Neuronal stem cell (in vitro differentiated cells): ENCODE results near the gene ACO2.
"Not testable (repeated sequence)": the region's sequence is repeated elsewhere in the genome, so short reads cannot be mapped to it uniquely, and the experiment has no call there.

ENCODE experiments used
- DNase-seq: peaks from one replicate; pipeline ENCODE4 v3.0.0-alpha.2; 2013; ENCODE audit warnings: low spot score
- H2AFZ ChIP-seq: one replicate; pipeline ENCODE4 v1.6.1; 2013; ENCODE audit warnings: mild to moderate bottlenecking, low read length, inconsistent platforms
- H2AK5ac ChIP-seq: 2 replicates; pipeline ENCODE4 v1.6.1; 2013; ENCODE audit warnings: low read depth, mild to moderate bottlenecking, inconsistent platforms, low read length, moderate library complexity, mixed read lengths
- H2BK120ac ChIP-seq: 2 replicates; pipeline ENCODE4 v1.6.1; 2013; ENCODE audit warnings: low read depth, mild to moderate bottlenecking, inconsistent platforms, low read length, moderate library complexity, mixed read lengths
- H2BK12ac ChIP-seq: one replicate; pipeline ENCODE4 v1.6.1; 2013; ENCODE audit warnings: low read length, inconsistent platforms
- H2BK15ac ChIP-seq: 2 replicates; pipeline ENCODE4 v1.6.1; 2013; ENCODE audit warnings: mild to moderate bottlenecking, low read length, inconsistent platforms, mixed read lengths
- H2BK5ac ChIP-seq: one replicate; pipeline ENCODE4 v1.6.1; 2013; ENCODE audit warnings: inconsistent platforms, mild to moderate bottlenecking, low read length, moderate library complexity
- H3K14ac ChIP-seq: one replicate; pipeline ENCODE4 v1.6.1; 2013; ENCODE audit warnings: low read length, inconsistent platforms
- H3K18ac ChIP-seq: 2 replicates; pipeline ENCODE4 v1.6.1; 2013; ENCODE audit warnings: low read length, inconsistent platforms
- H3K23ac ChIP-seq: 2 replicates; pipeline ENCODE4 v1.6.1; 2013; ENCODE audit warnings: low read depth, mild to moderate bottlenecking, mixed read lengths, low read length, inconsistent platforms; ENCODE audit not compliant: poor library complexity
- H3K27ac ChIP-seq: replicated peaks from 3 replicates; pipeline ENCODE4 v1.5.1; 2013; ENCODE audit warnings: low read length, inconsistent platforms
- H3K27me3 ChIP-seq, 3 experiments: 2 replicates each; pipeline ENCODE4 v1.6.1; 2013; ENCODE audit warnings: low read length in 3 of 3, mild to moderate bottlenecking in 2 of 3, inconsistent platforms in 1 of 3, low read depth in 1 of 3, mixed read lengths in 1 of 3, moderate library complexity in 1 of 3; ENCODE audit not compliant: control insufficient read depth in 3 of 3, insufficient read depth in 3 of 3
- H3K36me3 ChIP-seq, 2 donors: replicated peaks in 1 of 2; 2 replicates each; pipeline ENCODE4 v1.6.1; 2013; ENCODE audit warnings: low read length in 2 of 2; ENCODE audit not compliant: control insufficient read depth in 2 of 2, insufficient read depth in 2 of 2
- H3K4ac ChIP-seq: 2 replicates; pipeline ENCODE4 v1.6.1; 2013; ENCODE audit warnings: inconsistent platforms, mild to moderate bottlenecking, low read length, moderate library complexity
- H3K4me1 ChIP-seq, 2 donors: 1 replicate in 1 of 2; 2 replicates in 1 of 2; pipeline ENCODE4 v1.6.1; 2013; ENCODE audit warnings: low read length in 2 of 2, low read depth in 1 of 2; ENCODE audit not compliant: control insufficient read depth in 2 of 2, insufficient read depth in 1 of 2
- H3K4me2 ChIP-seq: one replicate; pipeline ENCODE4 v1.6.1; 2013; ENCODE audit warnings: mild to moderate bottlenecking, low read length, inconsistent platforms; ENCODE audit not compliant: insufficient read depth, poor library complexity, severe bottlenecking
- H3K4me3 ChIP-seq, 2 donors: 2 replicates each; pipeline ENCODE4 v1.5.1; 2013; ENCODE audit warnings: low read length in 2 of 2, mild to moderate bottlenecking in 2 of 2, inconsistent platforms in 1 of 2, moderate library complexity in 1 of 2
- H3K79me1 ChIP-seq: one replicate; pipeline ENCODE4 v1.6.1; 2013; ENCODE audit warnings: low read depth, mild to moderate bottlenecking, inconsistent platforms, low read length, moderate library complexity
- H3K9ac ChIP-seq: one replicate; pipeline ENCODE4 v1.6.1; 2013; ENCODE audit warnings: mild to moderate bottlenecking, low read depth, low read length, inconsistent platforms; ENCODE audit not compliant: poor library complexity
- H3K9me3 ChIP-seq, 2 donors: replicated peaks in 1 of 2; 2 replicates each; pipeline versions ENCODE3 to v1.6.1; 2013; ENCODE audit warnings: low read length in 2 of 2, mild to moderate bottlenecking in 2 of 2, inconsistent platforms in 1 of 2, low read depth in 1 of 2, mixed read lengths in 1 of 2, moderate library complexity in 1 of 2; ENCODE audit not compliant: control insufficient read depth in 2 of 2, insufficient read depth in 1 of 2
- H4K8ac ChIP-seq: one replicate; pipeline ENCODE4 v1.6.1; 2013; ENCODE audit warnings: low read depth, mild to moderate bottlenecking, inconsistent platforms, low read length, moderate library complexity
- H4K91ac ChIP-seq: one replicate; pipeline ENCODE4 v1.6.1; 2013; ENCODE audit warnings: low read length, low read depth, mild to moderate bottlenecking, inconsistent platforms; ENCODE audit not compliant: poor library complexity
- WGBS, 2 donors: extraction: QIAGEN DNeasy Blood & Tissue Kit; methylation state at CpG; one replicate each; pipeline ENCODE4 v1.1.7; 2013; ENCODE audit warnings: missing lambda C conversion rate in 2 of 2, mixed read lengths in 1 of 2; ENCODE audit not compliant: insufficient read length in 2 of 2, insufficient replicate concordance in 1 of 2; ENCODE audit errors: extremely low coverage in 2 of 2; 5-methylcytosine and 5-hydroxymethylcytosine counted together

ACO2 gene

GRCh38 chr22:41557401-41558240, 88.7 kb downstream of the ACO2 start:
- peak overlapping the region; percentile 82 for H2AFZ ChIP-seq
- no peak overlapping the region for H3K23ac ChIP-seq
- peaks cover 0 to 6% (median 0%) of the 10 kb centered on the region in 3 experiments for H3K27me3 ChIP-seq
- no peak overlapping the region for H3K4me2 ChIP-seq
- H3K9ac ChIP-seq: peak overlapping the region; percentile 47
- H3K27ac ChIP-seq: no peak overlapping the region
- H3K14ac ChIP-seq: no peak overlapping the region
- H3K4ac ChIP-seq: no peak overlapping the region
- H3K79me1 ChIP-seq: no peaks in the 10 kb centered on the region
- peak overlapping the region; percentile 11 for H2BK120ac ChIP-seq
- no peak overlapping the region for H4K91ac ChIP-seq
- H2BK12ac ChIP-seq: no peak overlapping the region
- DNase-seq: no peak
- H3K36me3 ChIP-seq: no peaks in the 10 kb centered on the region
- H2BK15ac ChIP-seq: peak overlapping the region; percentile 42
- peaks cover 22 to 42% of the 10 kb centered on the region in 2 donors for H3K4me1 ChIP-seq
- H3K18ac ChIP-seq: peak overlapping the region; percentile 77
- H3K9me3 ChIP-seq: no peaks in the 10 kb centered on the region
- peak overlapping the region; percentile 60 for H2AK5ac ChIP-seq
- no peak overlapping the region for H2BK5ac ChIP-seq
- H3K4me3 ChIP-seq: no peak overlapping the region
- no CpG with 5 or more reads among the region's 19 CpGs for WGBS, 2 donors
- H4K8ac ChIP-seq: no peak overlapping the region

DNA sequence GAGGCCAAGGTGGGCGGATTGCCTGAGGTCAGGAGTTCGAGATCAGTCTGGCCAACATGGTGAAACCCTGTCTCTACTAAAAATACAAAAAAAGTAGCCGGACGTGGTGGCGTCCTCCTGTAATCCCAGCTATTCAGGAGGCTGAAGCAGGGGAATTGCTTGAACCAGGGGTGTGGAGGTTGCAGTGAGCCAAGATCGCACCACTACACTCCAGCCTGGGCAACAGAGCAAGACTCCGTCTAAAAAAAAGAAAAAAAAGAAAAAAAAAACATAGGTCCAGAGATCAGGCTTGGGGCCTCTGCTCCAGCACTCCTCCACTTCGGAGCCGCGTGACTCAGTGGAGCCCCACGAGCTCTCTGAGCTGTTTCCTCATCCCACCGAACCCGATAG, 89.3 kb downstream of the ACO2 start:
- H2BK5ac ChIP-seq, H2BK15ac ChIP-seq, H3K36me3 ChIP-seq, H2AFZ ChIP-seq, H4K91ac ChIP-seq, H3K9ac ChIP-seq, H3K14ac ChIP-seq, H3K9me3 ChIP-seq, H2BK12ac ChIP-seq, H4K8ac ChIP-seq, H3K23ac ChIP-seq, H3K4me3 ChIP-seq, H3K27me3 ChIP-seq, H3K79me1 ChIP-seq, H3K4ac ChIP-seq, H3K27ac ChIP-seq, DNase-seq, H3K18ac ChIP-seq, H3K4me2 ChIP-seq: not testable (repeated sequence)
- no CpG with 5 or more reads among the region's 13 CpGs for WGBS, 2 donors
- Histone ChIP-seq H2AK5ac (peak overlapping the region; percentile 60), H3K4me1 (peaks cover 24 to 48% of the 10 kb centered on the region in 2 donors), H2BK120ac (peak overlapping the region; percentile 11)

DNA sequence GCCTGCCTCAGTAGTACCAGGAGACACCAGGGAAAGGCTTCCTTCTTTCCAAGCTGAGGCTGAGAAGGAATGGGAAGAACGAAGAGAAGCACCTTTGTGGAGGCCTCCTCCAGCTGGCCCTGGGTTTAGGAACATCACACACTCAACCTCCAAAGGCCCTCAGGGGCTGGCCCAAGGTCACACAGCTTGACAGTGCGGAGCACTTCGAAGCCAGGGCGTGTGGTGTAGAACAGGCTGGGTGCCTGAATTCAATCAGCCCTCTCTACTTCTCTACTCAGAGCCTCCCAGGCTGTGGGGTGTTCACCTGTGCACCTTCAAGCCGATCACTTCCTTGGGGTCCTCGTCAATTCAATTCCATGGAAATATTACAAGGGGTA, 91.2 kb downstream of the ACO2 start:
- Histone ChIP-seq H3K79me1 (no peaks in the 10 kb centered on the region), H3K18ac (no peak overlapping the region), H3K27ac (no peak overlapping the region), H2AFZ (peak overlapping the region; percentile 94), H4K91ac (no peak overlapping the region), H3K4ac (no peak overlapping the region), H2BK120ac (no peak overlapping the region), H3K4me2 (no peak overlapping the region), H3K36me3 (no peaks in the 10 kb centered on the region), H3K9ac (no peak overlapping the region), H3K4me3 (peak overlapping the region in 1 of 2 donors; percentile 37), H3K14ac (no peak overlapping the region), H2AK5ac (no peak overlapping the region), H2BK12ac (no peak overlapping the region), H3K9me3 (no peaks in the 10 kb centered on the region), H2BK5ac (no peak overlapping the region), H3K27me3 (peaks cover 0 to 6% (median 0%) of the 10 kb centered on the region in 3 experiments), H4K8ac (no peak overlapping the region), H3K23ac (no peak overlapping the region), H2BK15ac (peak overlapping the region; percentile 0), H3K4me1 (peaks cover 24 to 49% of the 10 kb centered on the region in 2 donors)
- no CpG with 5 or more reads among the region's 6 CpGs for WGBS, 2 donors
- no peak for DNase-seq

DNA sequence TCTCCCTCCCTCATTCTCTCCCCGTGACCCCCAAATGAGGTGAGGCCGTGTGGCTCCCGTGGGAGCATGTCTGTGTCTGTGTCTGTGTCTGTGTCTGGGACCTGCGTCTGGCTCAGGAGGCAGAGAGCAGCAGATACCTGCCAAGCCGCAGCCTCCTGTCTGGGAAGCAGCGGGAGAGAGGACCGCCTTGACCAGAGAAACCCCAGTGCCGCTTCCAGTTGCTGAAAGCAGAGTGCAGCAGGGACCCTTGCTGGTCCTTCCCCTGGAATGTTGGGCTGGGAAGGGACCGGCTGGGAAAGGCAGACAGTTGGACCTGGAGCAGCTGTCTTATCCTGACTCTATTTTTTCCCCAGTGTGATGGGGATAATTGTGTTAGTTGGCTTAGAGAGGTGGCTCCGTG, 92.4 kb downstream of the ACO2 start:
- WGBS, 2 donors: no CpG with 5 or more reads among the region's 10 CpGs
- Histone ChIP-seq H2BK15ac (peak overlapping the region; percentile 65), H3K9ac (peak overlapping the region; percentile 65), H3K9me3 (no peaks in the 10 kb centered on the region), H3K4me1 (peaks cover 24 to 49% of the 10 kb centered on the region in 2 donors), H3K18ac (peak overlapping the region; percentile 44), H3K27ac (no peak overlapping the region), H2BK12ac (no peak overlapping the region), H2BK5ac (no peak overlapping the region), H2BK120ac (no peak overlapping the region), H4K8ac (no peak overlapping the region), H3K4me2 (peak overlapping the region; percentile 38), H3K23ac (no peak overlapping the region), H3K27me3 (peaks cover 0 to 6% (median 0%) of the 10 kb centered on the region in 3 experiments), H3K79me1 (no peaks in the 10 kb centered on the region), H4K91ac (no peak overlapping the region), H2AFZ (peak overlapping the region; percentile 94), H3K36me3 (no peaks in the 10 kb centered on the region), H3K4me3 (peak overlapping the region; percentile 36 to 37), H3K14ac (no peak overlapping the region), H2AK5ac (no peak overlapping the region), H3K4ac (no peak overlapping the region)
- no peak for DNase-seq
